Measurements from ENCODE around the gene METTL8.

The METTL8 gene

GRCh38 chr2:171433763-171434012 is at the start of gene METTL8:
TSS of gene METTL8 (minus strand) at chr2:171433990. CDS start at chr2:171392185, 41,805 bp downstream.
- peaks cover 14% of the 10 kb centered on the region for H3K36me3 ChIP-seq (ENCODE audit: insufficient read depth, low read length)
- H3K27me3 ChIP-seq (ENCODE audit: control insufficient read depth in 1 of 2, insufficient read depth in 2 of 2, low read length in 2 of 2) = no peaks in the 10 kb centered on the region
- peaks cover 36% of the 10 kb centered on the region for H3K4me1 ChIP-seq (ENCODE audit: insufficient read depth, low read length)
- peak within 1 kb of the TSS; percentile 97 for H3K27ac ChIP-seq (ENCODE audit: low read depth, low read length)
- peak within 1 kb of the TSS; percentile 46 for H3K9ac ChIP-seq (ENCODE audit: low read length)
- H3K4me3 ChIP-seq (ENCODE audit: low read depth in 1 of 2, low read length in 2 of 2) = peak within 1 kb of the TSS; percentile 63 to 79
- no peaks in the 10 kb centered on the region for H3K9me3 ChIP-seq (ENCODE audit: low read length)

- Histone ChIP-seq H3K36me3 (ENCODE audit: insufficient read depth, low read length) (peaks cover 15% of the 10 kb centered on the region), H3K9me3 (ENCODE audit: low read length) (no peaks in the 10 kb centered on the region), H3K27ac (ENCODE audit: low read depth, low read length) (no peak overlapping the region), H3K4me1 (ENCODE audit: insufficient read depth, low read length) (no peaks in the 10 kb centered on the region), H3K9ac (ENCODE audit: low read length) (no peak overlapping the region), H3K4me3 (ENCODE audit: low read depth in 1 of 2, low read length in 2 of 2) (no peak overlapping the region), H3K27me3 (ENCODE audit: control insufficient read depth in 1 of 2, insufficient read depth in 2 of 2, low read length in 2 of 2) (no peaks in the 10 kb centered on the region)
Measured at GRCh38 chr2:171482877-171483276, 49.1 kb upstream of the METTL8 start.

GRCh38 chr2:171482308-171482707 is 48.5 kb upstream of the METTL8 start:
- Histone ChIP-seq H3K36me3 (ENCODE audit: insufficient read depth, low read length) (peaks cover 18% of the 10 kb centered on the region), H3K9ac (ENCODE audit: low read length) (no peak overlapping the region), H3K9me3 (ENCODE audit: low read length) (no peaks in the 10 kb centered on the region), H3K4me3 (ENCODE audit: low read depth in 1 of 2, low read length in 2 of 2) (no peak overlapping the region), H3K27ac (ENCODE audit: low read depth, low read length) (no peak overlapping the region), H3K4me1 (ENCODE audit: insufficient read depth, low read length) (no peaks in the 10 kb centered on the region), H3K27me3 (ENCODE audit: control insufficient read depth in 1 of 2, insufficient read depth in 2 of 2, low read length in 2 of 2) (no peaks in the 10 kb centered on the region)

GRCh38 chr2:171480908-171481307 is 47.1 kb upstream of the METTL8 start:
- H3K9me3 ChIP-seq (ENCODE audit: low read length) = no peaks in the 10 kb centered on the region
- H3K4me3 ChIP-seq (ENCODE audit: low read depth in 1 of 2, low read length in 2 of 2) = no peak overlapping the region
- no peak overlapping the region for H3K27ac ChIP-seq (ENCODE audit: low read depth, low read length)
- peaks cover 18% of the 10 kb centered on the region for H3K36me3 ChIP-seq (ENCODE audit: insufficient read depth, low read length)
- no peaks in the 10 kb centered on the region for H3K4me1 ChIP-seq (ENCODE audit: insufficient read depth, low read length)
- no peaks in the 10 kb centered on the region for H3K27me3 ChIP-seq (ENCODE audit: control insufficient read depth in 1 of 2, insufficient read depth in 2 of 2, low read length in 2 of 2)
- H3K9ac ChIP-seq (ENCODE audit: low read length) = no peak overlapping the region

GRCh38 chr2:171479154-171479814 is 45.5 kb upstream of the METTL8 start:
- Histone ChIP-seq H3K9me3 (ENCODE audit: low read length) (no peaks in the 10 kb centered on the region), H3K4me3 (ENCODE audit: low read depth in 1 of 2, low read length in 2 of 2) (no peak overlapping the region), H3K27me3 (ENCODE audit: control insufficient read depth in 1 of 2, insufficient read depth in 2 of 2, low read length in 2 of 2) (no peaks in the 10 kb centered on the region), H3K36me3 (ENCODE audit: insufficient read depth, low read length) (peaks cover 29% of the 10 kb centered on the region), H3K9ac (ENCODE audit: low read length) (no peak overlapping the region), H3K4me1 (ENCODE audit: insufficient read depth, low read length) (no peaks in the 10 kb centered on the region), H3K27ac (ENCODE audit: low read depth, low read length) (no peak overlapping the region)

- H3K27ac ChIP-seq (ENCODE audit: low read depth, low read length) = no peak overlapping the region
- no peaks in the 10 kb centered on the region for H3K4me1 ChIP-seq (ENCODE audit: insufficient read depth, low read length)
- H3K36me3 ChIP-seq (ENCODE audit: insufficient read depth, low read length) = peaks cover 38% of the 10 kb centered on the region
- H3K9ac ChIP-seq (ENCODE audit: low read length) = no peak overlapping the region
- no peaks in the 10 kb centered on the region for H3K9me3 ChIP-seq (ENCODE audit: low read length)
- H3K27me3 ChIP-seq (ENCODE audit: control insufficient read depth in 1 of 2, insufficient read depth in 2 of 2, low read length in 2 of 2) = no peaks in the 10 kb centered on the region
- H3K4me3 ChIP-seq (ENCODE audit: low read depth in 1 of 2, low read length in 2 of 2) = no peak overlapping the region
Measured at GRCh38 chr2:171478345-171478744, 44.6 kb upstream of the METTL8 start.

- Histone ChIP-seq H3K9ac (ENCODE audit: low read length) (no peak overlapping the region), H3K9me3 (ENCODE audit: low read length) (no peaks in the 10 kb centered on the region), H3K27me3 (ENCODE audit: control insufficient read depth in 1 of 2, insufficient read depth in 2 of 2, low read length in 2 of 2) (no peaks in the 10 kb centered on the region), H3K4me3 (ENCODE audit: low read depth in 1 of 2, low read length in 2 of 2) (no peak overlapping the region), H3K27ac (ENCODE audit: low read depth, low read length) (no peak overlapping the region), H3K4me1 (ENCODE audit: insufficient read depth, low read length) (no peaks in the 10 kb centered on the region), H3K36me3 (ENCODE audit: insufficient read depth, low read length) (peaks cover 30% of the 10 kb centered on the region)
Measured at GRCh38 chr2:171475979-171476378, 42.2 kb upstream of the METTL8 start.

GRCh38 chr2:171470129-171470528 is 36.3 kb upstream of the METTL8 start:
- peaks cover 40% of the 10 kb centered on the region for H3K36me3 ChIP-seq (ENCODE audit: insufficient read depth, low read length)

GRCh38 chr2:171469176-171469575 is 35.4 kb upstream of the METTL8 start:
- Histone ChIP-seq H3K4me3 (ENCODE audit: low read depth in 1 of 2, low read length in 2 of 2) (no peak overlapping the region), H3K9ac (ENCODE audit: low read length) (no peak overlapping the region), H3K27ac (ENCODE audit: low read depth, low read length) (no peak overlapping the region), H3K4me1 (ENCODE audit: insufficient read depth, low read length) (no peaks in the 10 kb centered on the region), H3K27me3 (ENCODE audit: control insufficient read depth in 1 of 2, insufficient read depth in 2 of 2, low read length in 2 of 2) (no peaks in the 10 kb centered on the region), H3K9me3 (ENCODE audit: low read length) (no peaks in the 10 kb centered on the region), H3K36me3 (ENCODE audit: insufficient read depth, low read length) (peaks cover 32% of the 10 kb centered on the region)

More at GRCh38 chr2:171470129-171470528, 36.3 kb upstream of the METTL8 start:
- H3K27ac ChIP-seq (ENCODE audit: low read depth, low read length) = no peak overlapping the region
- H3K4me1 ChIP-seq (ENCODE audit: insufficient read depth, low read length) = no peaks in the 10 kb centered on the region
- H3K4me3 ChIP-seq (ENCODE audit: low read depth in 1 of 2, low read length in 2 of 2) = no peak overlapping the region
- H3K27me3 ChIP-seq (ENCODE audit: control insufficient read depth in 1 of 2, insufficient read depth in 2 of 2, low read length in 2 of 2) = no peaks in the 10 kb centered on the region
- H3K9ac ChIP-seq (ENCODE audit: low read length) = no peak overlapping the region
- no peaks in the 10 kb centered on the region for H3K9me3 ChIP-seq (ENCODE audit: low read length)

- Histone ChIP-seq H3K9me3 (ENCODE audit: low read length) (no peaks in the 10 kb centered on the region), H3K36me3 (ENCODE audit: insufficient read depth, low read length) (peaks cover 14% of the 10 kb centered on the region), H3K27me3 (ENCODE audit: control insufficient read depth in 1 of 2, insufficient read depth in 2 of 2, low read length in 2 of 2) (no peaks in the 10 kb centered on the region), H3K4me3 (ENCODE audit: low read depth in 1 of 2, low read length in 2 of 2) (no peak overlapping the region), H3K27ac (ENCODE audit: low read depth, low read length) (no peak overlapping the region), H3K9ac (ENCODE audit: low read length) (no peak overlapping the region), H3K4me1 (ENCODE audit: insufficient read depth, low read length) (no peaks in the 10 kb centered on the region)
Measured at GRCh38 chr2:171460537-171460936, 26.7 kb upstream of the METTL8 start.

- Histone ChIP-seq H3K27ac (ENCODE audit: low read depth, low read length) (no peak overlapping the region), H3K4me1 (ENCODE audit: insufficient read depth, low read length) (no peaks in the 10 kb centered on the region), H3K9ac (ENCODE audit: low read length) (no peak overlapping the region), H3K27me3 (ENCODE audit: control insufficient read depth in 1 of 2, insufficient read depth in 2 of 2, low read length in 2 of 2) (no peaks in the 10 kb centered on the region), H3K9me3 (ENCODE audit: low read length) (no peaks in the 10 kb centered on the region), H3K4me3 (ENCODE audit: low read depth in 1 of 2, low read length in 2 of 2) (no peak overlapping the region), H3K36me3 (ENCODE audit: insufficient read depth, low read length) (peaks cover 14% of the 10 kb centered on the region)
Measured at GRCh38 chr2:171459498-171459897, 25.7 kb upstream of the METTL8 start.

- Histone ChIP-seq H3K9ac (ENCODE audit: low read length) (no peak overlapping the region), H3K27me3 (ENCODE audit: control insufficient read depth in 1 of 2, insufficient read depth in 2 of 2, low read length in 2 of 2) (no peaks in the 10 kb centered on the region), H3K27ac (ENCODE audit: low read depth, low read length) (no peak overlapping the region), H3K4me3 (ENCODE audit: low read depth in 1 of 2, low read length in 2 of 2) (no peak overlapping the region), H3K36me3 (ENCODE audit: insufficient read depth, low read length) (peaks cover 26% of the 10 kb centered on the region), H3K4me1 (ENCODE audit: insufficient read depth, low read length) (no peaks in the 10 kb centered on the region), H3K9me3 (ENCODE audit: low read length) (no peaks in the 10 kb centered on the region)
Measured at GRCh38 chr2:171452773-171453172, 19.0 kb upstream of the METTL8 start.
